ENCODE results near the gene DDO.

GRCh38 chr6:110357664-110358552 is 57.5 kb downstream of the DDO start, which contains the start of gene METTL24:
- TF ChIP-seq CTCF (conservative IDR thresholded peaks at IDR 0.05; ENCODE audit: low read length) (no peak), EZH2phosphoT487 (IDR thresholded peaks at IDR 0.05; ENCODE audit: borderline replicate concordance, low read depth, low read length) (no peak)
